ENCODE data around the gene MTRR.

DNA sequence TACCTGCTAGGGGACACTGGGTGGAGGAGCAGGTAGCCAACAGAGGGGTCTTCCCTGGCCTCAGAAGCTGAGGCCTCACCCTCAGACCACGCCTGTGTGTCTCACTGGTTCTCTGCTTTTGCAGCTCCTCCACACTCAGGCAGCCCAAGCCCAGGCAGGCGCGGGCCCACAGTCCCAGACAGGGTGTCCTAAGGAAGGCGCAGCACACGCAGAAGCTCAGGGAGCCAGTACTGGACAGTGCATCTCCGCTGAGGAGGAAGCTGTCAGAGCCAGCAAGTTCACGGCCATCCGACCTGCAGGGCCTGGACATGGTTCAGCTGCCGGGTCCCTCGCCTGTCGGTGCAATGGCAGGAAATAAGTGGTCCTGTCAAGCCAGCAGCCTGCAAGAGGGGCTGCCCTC lies 43.3 kb upstream of the MTRR start:
- TF ChIP-seq, protein P1, sequence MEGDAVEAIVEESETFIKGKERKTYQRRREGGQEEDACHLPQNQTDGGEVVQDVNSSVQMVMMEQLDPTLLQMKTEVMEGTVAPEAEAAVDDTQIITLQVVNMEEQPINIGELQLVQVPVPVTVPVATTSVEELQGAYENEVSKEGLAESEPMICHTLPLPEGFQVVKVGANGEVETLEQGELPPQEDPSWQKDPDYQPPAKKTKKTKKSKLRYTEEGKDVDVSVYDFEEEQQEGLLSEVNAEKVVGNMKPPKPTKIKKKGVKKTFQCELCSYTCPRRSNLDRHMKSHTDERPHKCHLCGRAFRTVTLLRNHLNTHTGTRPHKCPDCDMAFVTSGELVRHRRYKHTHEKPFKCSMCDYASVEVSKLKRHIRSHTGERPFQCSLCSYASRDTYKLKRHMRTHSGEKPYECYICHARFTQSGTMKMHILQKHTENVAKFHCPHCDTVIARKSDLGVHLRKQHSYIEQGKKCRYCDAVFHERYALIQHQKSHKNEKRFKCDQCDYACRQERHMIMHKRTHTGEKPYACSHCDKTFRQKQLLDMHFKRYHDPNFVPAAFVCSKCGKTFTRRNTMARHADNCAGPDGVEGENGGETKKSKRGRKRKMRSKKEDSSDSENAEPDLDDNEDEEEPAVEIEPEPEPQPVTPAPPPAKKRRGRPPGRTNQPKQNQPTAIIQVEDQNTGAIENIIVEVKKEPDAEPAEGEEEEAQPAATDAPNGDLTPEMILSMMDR (IDR thresholded peaks at IDR 0.05) = no peak
- TF ChIP-seq POLR2AphosphoS5 (IDR thresholded peaks at IDR 0.05) (no peak), POLR2A (IDR thresholded peaks at IDR 0.05) (no peak)

Data from prostate gland (tissue), 2 donors.